HG02642 (cell line): ENCODE measurements around the gene LDLRAD4.

Experiments used
- ATAC-seq: cut with Tn5 transposase; IDR thresholded peaks from one replicate; pipeline ENCODE4 v1.9.1; 2021; ENCODE audit warnings: mild to moderate bottlenecking; ENCODE audit not compliant: unreplicated experiment, poor library complexity

The LDLRAD4 gene

GRCh38 chr18:13416848-13417247 lies 198.3 kb downstream of the LDLRAD4 start:
- ATAC-seq, result no peak

GRCh38 chr18:13418013-13418710 lies 199.6 kb downstream of the LDLRAD4 start:
- ATAC-seq, result no peak

GRCh38 chr18:13420969-13421686 lies 202.6 kb downstream of the LDLRAD4 start:
- no peak for ATAC-seq

GRCh38 chr18:13422541-13423147 lies 204.1 kb downstream of the LDLRAD4 start:
- no peak for ATAC-seq

- no peak for ATAC-seq
These were observed 204.8 kb downstream of the LDLRAD4 start for GRCh38 chr18:13423352-13423751.

- ATAC-seq, result no peak
These were observed 205.8 kb downstream of the LDLRAD4 start for GRCh38 chr18:13424363-13424762.

GRCh38 chr18:13425357-13426091 lies 207.0 kb downstream of the LDLRAD4 start:
- no peak for ATAC-seq

GRCh38 chr18:13427354-13427753 lies 208.8 kb downstream of the LDLRAD4 start:
- no peak for ATAC-seq

- no peak for ATAC-seq
These were observed 209.8 kb downstream of the LDLRAD4 start for GRCh38 chr18:13428319-13428718.

- no peak for ATAC-seq
These were observed 210.5 kb downstream of the LDLRAD4 start for GRCh38 chr18:13429016-13429415.

GRCh38 chr18:13429884-13430510 lies 211.4 kb downstream of the LDLRAD4 start:
- ATAC-seq, result no peak

- ATAC-seq, result no peak
These were observed 212.1 kb downstream of the LDLRAD4 start for GRCh38 chr18:13430663-13431062.

GRCh38 chr18:13431886-13432285 lies 213.3 kb downstream of the LDLRAD4 start:
- no peak for ATAC-seq

- no peak for ATAC-seq
These were observed 214.6 kb downstream of the LDLRAD4 start for GRCh38 chr18:13433125-13433524.

- ATAC-seq, result no peak
These were observed 215.1 kb downstream of the LDLRAD4 start for GRCh38 chr18:13433685-13434084.

- ATAC-seq, result no peak
These were observed 216.3 kb downstream of the LDLRAD4 start for GRCh38 chr18:13434854-13435253.

- ATAC-seq, result no peak
These were observed 217.2 kb downstream of the LDLRAD4 start for GRCh38 chr18:13435586-13436333.

- ATAC-seq, result no peak
These were observed 218.0 kb downstream of the LDLRAD4 start for GRCh38 chr18:13436576-13436975.

GRCh38 chr18:13437034-13437433 lies 218.5 kb downstream of the LDLRAD4 start:
- ATAC-seq, result no peak
